ENCODE data around the gene SOCS7. TPM values are rescaled to one million over a fixed set of nuclear protein-coding genes. Genes with fewer than 3 reads are reported as not detected.

Gene SOCS7
- total and polyA plus RNA-seq, 10 of the 15 experiments (the other 5 are each of a cell fraction or from before 2014, with no cell fraction given): 0.68 to 12.8 (median 7.3) TPM

- TF ChIP-seq BCLAF1 (IDR thresholded peaks at IDR 0.05) (no peak), FOXK2 (IDR thresholded peaks at IDR 0.05) (no peak), BRCA1 (IDR thresholded peaks at IDR 0.05; ENCODE audit: low read depth, low read length) (no peak), RELB (IDR thresholded peaks at IDR 0.05; ENCODE audit: low read depth) (no peak), TBL1XR1 (IDR thresholded peaks at IDR 0.05; ENCODE audit: low read depth, low read length) (no peak), RCOR1 (conservative IDR thresholded peaks at IDR 0.05; ENCODE audit: low read depth, low read length) (no peak), E4F1 (IDR thresholded peaks at IDR 0.05; ENCODE audit: borderline replicate concordance, partially characterized antibody) (no peak), RB1 (IDR thresholded peaks at IDR 0.05; ENCODE audit: borderline replicate concordance) (no peak), BCL11A (IDR thresholded peaks at IDR 0.05; ENCODE audit: low read depth, low read length) (no peak), IKZF1 (conservative IDR thresholded peaks at IDR 0.05) (0 out of 2 replicates have a peak, but pooled peaks have one; percentile 19), MYB (IDR thresholded peaks at IDR 0.05; ENCODE audit: borderline replicate concordance, low read depth, low read length) (no peak), TCF12 (IDR thresholded peaks at IDR 0.05; ENCODE audit: low read depth, low read length) (0 out of 2 replicates have a peak, but pooled peaks have one; percentile 33), ZNF217 (IDR thresholded peaks at IDR 0.05) (no peak), KDM1A (IDR thresholded peaks at IDR 0.05; ENCODE audit: borderline replicate concordance) (no peak), RUNX3 (IDR thresholded peaks at IDR 0.05; ENCODE audit: low read length) (peak; percentile 24; the same call in 1 of the 2 replicates)
These were observed 65.7 kb downstream of the SOCS7 start (continued) for GRCh38 chr17:38417210-38417951.

All from GM12878 (cell line).